ENCODE data around the gene NR4A1.

NR4A1 gene

GRCh38 chr12:52082026-52082668 is 30.9 kb downstream of the NR4A1 start:
- ChIA-PET CTCF (interaction anchor here (0.6 to 6.9 kb wide), 10 partner anchors 11 to 97 kb away, joined by 3 to 56 read pairs (median 7); partner anchors contain the start of gene ATG101), POLR2A (ENCODE audit: low non-redundant PET) (no interaction called here)
- DNase-seq (ENCODE audit: low spot score), result no peak
- no peak for TF ChIP-seq CTCF (conservative IDR thresholded peaks at IDR 0.05; ENCODE audit: low read depth)
- no peak overlapping the region; the same call in 1 of the 2 replicates for H3K27ac ChIP-seq

GRCh38 chr12:52082669-52082987 is 31.4 kb downstream of the NR4A1 start:
- CTCF ChIA-PET, result interaction anchor here (0.6 to 6.9 kb wide), 15 partner anchors 9 to 601 kb away, joined by 3 to 56 read pairs (median 5); partner anchors contain the start of gene ATG101
- no peak overlapping the region; the same call in 1 of the 2 replicates for H3K27ac ChIP-seq
- no peak for TF ChIP-seq CTCF (conservative IDR thresholded peaks at IDR 0.05; ENCODE audit: low read depth)
- DNase-seq (ENCODE audit: low spot score), result no peak
- POLR2A ChIA-PET (ENCODE audit: low non-redundant PET), result no interaction called here

GRCh38 chr12:52082988-52083637 is 31.9 kb downstream of the NR4A1 start:
- peak; percentile 69 for DNase-seq (ENCODE audit: low spot score)
- POLR2A ChIA-PET (ENCODE audit: low non-redundant PET), result no interaction called here
- peak; percentile 98 for TF ChIP-seq CTCF (conservative IDR thresholded peaks at IDR 0.05; ENCODE audit: low read depth)
- CTCF ChIA-PET, result interaction anchor here (0.6 to 6.9 kb wide), 14 partner anchors 8 to 601 kb away, joined by 3 to 56 read pairs (median 5); partner anchors contain the start of gene ATG101
- no peak overlapping the region; the same call in 1 of the 2 replicates for H3K27ac ChIP-seq

GRCh38 chr12:52083638-52083996 is 32.4 kb downstream of the NR4A1 start:
- H3K27ac ChIP-seq, result no peak overlapping the region
- DNase-seq (ENCODE audit: low spot score), result no peak
- TF ChIP-seq CTCF (conservative IDR thresholded peaks at IDR 0.05; ENCODE audit: low read depth), result no peak; the same call in none of the 2 replicates
- POLR2A ChIA-PET (ENCODE audit: low non-redundant PET), result no interaction called here
- CTCF ChIA-PET, result interaction anchor here (0.6 to 6.9 kb wide), 6 partner anchors 13 to 73 kb away, joined by 3 to 56 read pairs (median 9); partner anchors contain the start of gene ATG101

GRCh38 chr12:52084491-52085231 is 33.4 kb downstream of the NR4A1 start:
- no peak for DNase-seq (ENCODE audit: low spot score)
- CTCF ChIA-PET, result interaction anchor here (0.6 to 5.6 kb wide), 5 partner anchors 28 to 196 kb away, joined by 3 to 32 read pairs (median 4); no protein-coding TSS in a partner anchor
- no peak overlapping the region for H3K27ac ChIP-seq
- POLR2A ChIA-PET (ENCODE audit: low non-redundant PET), result no interaction called here
- no peak for TF ChIP-seq CTCF (conservative IDR thresholded peaks at IDR 0.05; ENCODE audit: low read depth)

GRCh38 chr12:52085682-52086180 is 34.5 kb downstream of the NR4A1 start:
- ChIA-PET POLR2A (ENCODE audit: low non-redundant PET) (no interaction called here), CTCF (interaction anchor here (0.6 to 5.6 kb wide), 3 partner anchors 29 to 60 kb away, joined by 3 to 32 read pairs (median 4); no protein-coding TSS in a partner anchor)
- H3K27ac ChIP-seq, result no peak overlapping the region
- TF ChIP-seq CTCF (conservative IDR thresholded peaks at IDR 0.05; ENCODE audit: low read depth), result no peak
- no peak for DNase-seq (ENCODE audit: low spot score)
